GM21367 (cell line): ENCODE data around the gene OR1F1.
"Not testable (repeated sequence)": the region's sequence is repeated elsewhere in the genome, so short reads cannot be mapped to it uniquely, and the experiment has no call there.

Source experiments
- ATAC-seq: cut with Tn5 transposase; IDR thresholded peaks from one replicate; pipeline ENCODE4 v1.9.1; 2021; ENCODE audit not compliant: unreplicated experiment

OR1F1 gene

DNA sequence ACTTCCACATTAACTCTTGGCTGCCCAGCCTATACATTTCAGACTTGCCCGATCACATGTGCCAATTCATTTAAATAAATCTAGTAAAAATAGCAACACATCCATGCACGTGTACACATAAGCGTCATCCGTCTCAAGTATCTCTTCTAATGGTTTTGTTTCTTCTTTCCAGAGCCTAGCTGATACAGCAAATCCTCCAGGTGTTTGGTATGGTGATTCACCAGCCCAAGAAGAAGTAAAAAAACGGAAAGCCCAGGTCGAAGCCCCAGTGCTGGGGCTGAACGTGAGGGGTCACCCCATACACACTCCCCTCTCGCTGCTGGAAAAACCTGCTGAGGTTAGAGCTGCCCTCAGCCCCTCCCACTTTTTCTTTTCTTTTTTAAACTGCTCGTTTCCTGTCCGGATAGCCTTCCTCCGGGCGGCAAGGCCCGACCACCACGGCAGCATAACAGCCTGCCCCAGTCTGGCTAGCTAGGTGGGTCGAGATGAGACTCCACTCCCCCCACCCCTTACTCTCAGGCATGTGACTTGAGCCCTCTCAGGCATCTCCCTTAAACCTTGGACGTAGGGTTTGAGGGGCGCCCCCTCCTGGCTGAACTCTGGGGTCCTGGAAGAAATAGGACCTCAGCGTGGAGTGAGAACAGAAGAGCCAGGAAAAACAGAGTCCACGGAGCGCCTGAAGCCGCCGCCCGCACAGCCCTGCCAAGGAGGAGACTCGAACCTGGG is 13.9 kb upstream of the OR1F1 start:
- ATAC-seq: no peak

DNA sequence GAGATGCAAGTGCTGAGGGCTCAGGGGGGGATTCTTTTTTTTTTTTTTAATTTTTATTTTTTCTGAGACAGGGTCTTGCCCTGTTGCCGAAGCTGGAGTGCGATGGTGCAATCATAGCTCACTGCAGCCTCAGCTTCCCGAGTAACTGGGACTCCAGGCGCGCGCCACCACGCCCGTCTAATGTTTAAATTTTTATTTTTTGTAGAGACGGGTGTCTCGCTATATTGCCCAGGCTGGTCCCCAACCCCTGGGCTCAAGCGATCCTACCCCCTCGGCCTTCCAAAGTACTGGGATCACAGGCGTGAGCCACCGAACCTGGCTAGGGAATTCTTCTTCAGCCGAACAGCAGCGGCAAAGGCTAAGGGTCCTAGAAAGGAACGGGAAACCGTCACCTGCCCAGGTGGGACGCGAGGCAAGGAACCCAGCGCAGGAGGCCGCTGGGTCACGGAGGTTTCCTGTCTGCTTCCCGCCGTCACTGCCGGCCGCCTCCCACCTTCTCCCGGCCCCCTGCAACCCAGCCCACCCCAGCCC is 13.3 kb upstream of the OR1F1 start:
- ATAC-seq: no peak

GRCh38 chr16:3175157-3176093 is 12.6 kb upstream of the OR1F1 start:
- ATAC-seq: no peak

DNA sequence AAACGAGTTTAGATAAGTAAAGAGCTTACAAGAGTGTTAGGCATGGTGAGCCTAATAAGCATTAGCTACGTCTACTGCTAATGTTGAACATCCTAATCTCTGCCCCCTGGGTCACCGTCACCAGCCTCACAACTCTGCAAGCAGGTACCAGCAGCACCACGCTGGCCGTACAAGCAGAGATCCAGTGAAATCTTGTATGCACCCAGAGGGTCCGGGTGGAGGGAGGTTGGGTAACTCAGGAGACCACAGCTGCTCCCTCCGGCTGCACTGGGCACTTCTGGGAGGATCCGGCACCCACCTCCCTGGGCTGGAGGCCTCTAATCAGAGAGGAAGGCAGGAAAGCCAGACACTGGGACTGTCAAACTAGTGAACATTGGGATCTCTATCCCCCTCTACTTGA is 8.4 kb upstream of the OR1F1 start:
- no peak for ATAC-seq

GRCh38 chr16:3180445-3180878 is 7.5 kb upstream of the OR1F1 start:
- no peak for ATAC-seq

GRCh38 chr16:3182293-3182607 is 5.8 kb upstream of the OR1F1 start:
- not testable (repeated sequence) for ATAC-seq

GRCh38 chr16:3182608-3183444 is 5.2 kb upstream of the OR1F1 start:
- no peak for ATAC-seq

GRCh38 chr16:3183445-3184139 is 4.4 kb upstream of the OR1F1 start:
- no peak for ATAC-seq

- no peak for ATAC-seq
Measured at GRCh38 chr16:3186946-3187690, 886 bp upstream of the OR1F1 start.

DNA sequence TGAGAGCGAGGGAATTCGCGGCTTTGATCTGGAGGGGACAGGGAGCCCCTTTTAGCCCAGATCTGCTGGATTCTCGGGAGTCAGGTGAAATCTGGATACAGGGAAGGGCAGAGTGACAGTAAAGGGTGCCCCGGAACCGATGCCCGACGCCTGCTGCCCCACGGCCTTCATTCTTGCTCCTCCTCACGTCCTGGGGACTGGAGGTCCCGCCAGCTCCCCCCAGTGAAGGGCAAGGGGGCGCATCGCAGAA is 596 bp downstream of the OR1F1 start:
- no peak for ATAC-seq

DNA sequence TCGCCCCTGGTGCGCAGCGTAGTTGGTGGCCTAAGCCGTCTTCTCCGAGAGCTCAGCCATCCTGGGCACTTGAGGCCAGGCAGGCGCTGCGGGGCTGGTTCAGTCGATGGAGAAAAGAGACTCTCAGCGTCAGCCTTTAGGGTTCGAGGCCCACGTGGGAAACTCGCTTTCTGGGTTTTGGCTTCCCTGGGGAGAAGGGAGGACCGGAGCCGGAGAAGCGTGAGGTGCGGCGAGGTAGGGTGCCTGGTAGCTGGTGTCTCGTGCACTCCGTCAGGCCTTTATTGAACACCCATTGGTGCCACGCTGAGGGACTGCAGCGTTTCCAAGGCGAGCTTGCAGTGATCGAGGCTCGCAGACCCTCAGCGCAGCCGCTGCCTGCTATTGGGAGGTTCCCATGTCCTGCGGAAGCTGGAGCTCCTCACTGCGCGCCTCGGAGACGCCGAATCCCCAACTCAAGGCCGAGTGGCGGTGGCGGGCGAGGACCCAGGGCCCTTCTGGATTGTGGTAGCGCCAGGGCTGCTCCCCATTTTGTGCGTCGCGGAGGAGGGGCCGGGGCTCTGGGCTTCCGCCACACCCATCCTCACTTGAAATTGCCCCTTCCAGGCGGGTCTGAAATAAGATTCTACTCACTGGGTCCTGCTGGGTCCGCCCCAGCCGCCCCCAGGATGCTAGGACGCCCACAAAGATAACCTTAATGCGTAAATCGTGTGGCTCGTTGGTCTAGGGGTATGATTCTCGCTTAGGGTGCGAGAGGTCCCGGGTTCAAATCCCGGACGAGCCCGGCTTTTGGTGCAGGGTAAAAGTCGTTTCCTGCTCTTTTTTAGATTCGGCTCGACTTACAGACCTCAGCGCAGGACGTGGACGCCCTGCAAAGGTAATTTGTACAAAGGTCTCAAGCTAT is 1.2 kb downstream of the OR1F1 start:
- no peak for ATAC-seq

DNA sequence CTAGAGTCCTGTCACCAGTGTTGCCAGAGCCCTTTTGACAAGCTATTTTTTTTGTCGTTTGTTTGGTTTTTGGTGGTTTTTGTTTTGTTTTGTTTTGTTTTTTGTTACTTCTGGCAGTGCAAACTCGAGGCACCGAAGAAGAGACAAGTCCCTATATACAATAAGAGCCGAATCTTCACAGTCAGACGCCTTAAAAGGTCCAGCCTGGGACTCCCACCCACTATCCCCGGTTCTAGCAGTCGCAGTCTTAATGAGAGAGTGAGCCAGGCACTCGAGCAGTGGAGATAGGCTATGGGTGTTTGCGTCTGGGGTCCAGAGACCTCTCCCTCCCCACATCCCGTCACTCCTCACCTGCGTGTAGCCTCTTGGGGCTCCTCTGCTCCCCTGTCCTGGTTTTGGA is 1.9 kb downstream of the OR1F1 start:
- ATAC-seq: no peak

DNA sequence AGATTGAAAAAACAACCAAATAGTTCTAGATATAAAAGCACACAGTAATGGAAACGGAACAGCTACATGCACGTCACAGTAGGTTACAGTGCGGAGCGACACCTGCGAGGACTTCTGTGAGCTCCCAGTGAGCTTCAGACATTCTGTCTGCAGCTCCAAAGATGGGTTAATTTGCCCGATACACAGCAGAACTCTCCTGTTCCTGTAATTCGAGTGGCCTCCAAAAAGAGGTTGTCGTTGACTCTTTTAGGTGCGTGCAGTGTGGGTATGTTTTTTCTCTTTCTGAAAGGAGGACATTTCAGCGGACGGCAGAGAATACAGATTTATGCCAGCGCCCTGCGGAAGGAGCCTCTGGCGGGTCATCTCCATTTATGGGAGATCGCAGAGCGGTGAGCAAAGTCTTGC is 2.9 kb downstream of the OR1F1 start:
- ATAC-seq: no peak

DNA sequence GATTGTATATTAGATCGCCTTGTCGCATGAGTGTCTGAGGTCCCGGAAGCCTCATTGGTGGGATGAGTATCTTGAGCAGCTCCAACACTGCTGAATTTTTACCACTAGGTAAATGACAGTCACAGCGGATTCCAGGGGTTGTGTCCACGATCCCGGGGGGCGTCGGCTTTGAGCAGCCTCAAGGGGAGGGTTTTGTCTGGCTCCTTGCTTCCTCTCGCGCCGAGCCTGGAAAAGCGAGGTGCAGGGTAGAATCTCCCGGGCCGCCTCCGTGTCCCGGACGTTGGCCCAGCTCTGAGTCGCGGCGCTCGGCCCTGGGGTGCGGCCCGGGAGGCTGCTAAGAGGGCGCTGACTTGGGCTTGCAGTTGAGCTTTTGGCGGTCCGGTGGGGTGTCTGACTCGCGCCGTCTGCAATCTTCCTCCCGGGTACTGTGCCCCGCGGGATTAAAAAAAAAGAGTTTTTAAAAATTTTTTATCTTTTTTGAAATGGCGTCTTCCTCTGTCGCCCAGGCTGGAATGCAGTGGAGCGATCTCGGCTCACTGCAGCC is 4.5 kb downstream of the OR1F1 start:
- ATAC-seq: no peak

GRCh38 chr16:3193221-3194212 is 5.5 kb downstream of the OR1F1 start:
- ATAC-seq: no peak

GRCh38 chr16:3194792-3195191 is 6.8 kb downstream of the OR1F1 start:
- no peak for ATAC-seq

DNA sequence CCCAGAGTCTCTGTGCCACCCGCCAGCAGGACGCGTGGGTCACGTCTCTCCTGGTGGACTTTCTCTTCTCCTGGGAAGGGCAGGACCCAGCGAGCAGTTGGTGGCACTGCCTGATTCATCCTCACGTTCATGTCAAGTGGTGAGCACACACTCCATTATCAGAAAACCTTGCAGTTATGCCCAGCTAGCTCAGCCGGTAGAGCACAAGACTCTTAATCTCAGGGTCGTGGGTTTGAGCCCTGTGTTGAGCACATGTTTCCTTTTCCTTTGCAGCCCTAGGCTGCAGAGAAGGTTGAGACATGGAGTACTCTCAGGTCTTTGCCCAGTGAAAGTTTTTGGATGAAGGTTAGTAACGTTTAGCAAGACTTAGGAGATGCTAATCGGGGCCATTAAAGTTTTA is 8.0 kb downstream of the OR1F1 start:
- no peak for ATAC-seq
